Measurements from ENCODE around the gene FAM210B.

FAM210B gene

GRCh38 chr20:56412949-56413348 is 54.2 kb downstream of the FAM210B start:
- no peak overlapping the region for H3K4me3 ChIP-seq (ENCODE audit: severe bottlenecking)
- no peaks in the 10 kb centered on the region for H3K27me3 ChIP-seq (ENCODE audit: insufficient read depth, poor library complexity, severe bottlenecking)
- TF ChIP-seq CTCF (IDR thresholded peaks at IDR 0.05; ENCODE audit: poor library complexity, severe bottlenecking), result no peak
- no peaks in the 10 kb centered on the region for H3K9me3 ChIP-seq (ENCODE audit: severe bottlenecking)
- ATAC-seq (ENCODE audit: low read depth) (no peak), DNase-seq (ENCODE audit: low spot score) (no peak)
- no peaks in the 10 kb centered on the region for H3K4me1 ChIP-seq (ENCODE audit: insufficient read depth, poor library complexity, severe bottlenecking)
- no peak overlapping the region for H3K27ac ChIP-seq (ENCODE audit: poor library complexity, severe bottlenecking)
- peaks cover 1% of the 10 kb centered on the region for H3K36me3 ChIP-seq (ENCODE audit: low read depth)

- H3K9me3 ChIP-seq (ENCODE audit: severe bottlenecking), result no peaks in the 10 kb centered on the region
- no peak for ATAC-seq (ENCODE audit: low read depth)
- H3K27me3 ChIP-seq (ENCODE audit: insufficient read depth, poor library complexity, severe bottlenecking), result no peaks in the 10 kb centered on the region
- H3K36me3 ChIP-seq (ENCODE audit: low read depth), result no peaks in the 10 kb centered on the region; the same call in 1 of the 2 replicates
- DNase-seq (ENCODE audit: low spot score), result no peak
- no peak overlapping the region for H3K27ac ChIP-seq (ENCODE audit: poor library complexity, severe bottlenecking)
- H3K4me1 ChIP-seq (ENCODE audit: insufficient read depth, poor library complexity, severe bottlenecking), result no peaks in the 10 kb centered on the region
- H3K4me3 ChIP-seq (ENCODE audit: severe bottlenecking), result no peak overlapping the region
- no peak for TF ChIP-seq CTCF (IDR thresholded peaks at IDR 0.05; ENCODE audit: poor library complexity, severe bottlenecking)
These were observed 56.3 kb downstream of the FAM210B start for GRCh38 chr20:56414842-56415765.

- TF ChIP-seq CTCF (IDR thresholded peaks at IDR 0.05; ENCODE audit: poor library complexity, severe bottlenecking), result no peak
- no peaks in the 10 kb centered on the region for H3K27me3 ChIP-seq (ENCODE audit: insufficient read depth, poor library complexity, severe bottlenecking)
These were observed 58.6 kb downstream of the FAM210B start for GRCh38 chr20:56417402-56417801.

GRCh38 chr20:56417911-56418310 is 59.1 kb downstream of the FAM210B start:
- peak; percentile 45; the same call in 1 of the 3 replicates for ATAC-seq (ENCODE audit: low read depth)

More at GRCh38 chr20:56417402-56417801, 58.6 kb downstream of the FAM210B start:
- no peak for DNase-seq (ENCODE audit: low spot score)
- Histone ChIP-seq H3K4me3 (ENCODE audit: severe bottlenecking) (no peak overlapping the region), H3K36me3 (ENCODE audit: low read depth) (no peaks in the 10 kb centered on the region), H3K4me1 (ENCODE audit: insufficient read depth, poor library complexity, severe bottlenecking) (no peaks in the 10 kb centered on the region), H3K9me3 (ENCODE audit: severe bottlenecking) (no peaks in the 10 kb centered on the region), H3K27ac (ENCODE audit: poor library complexity, severe bottlenecking) (no peak overlapping the region)
- no peak for ATAC-seq (ENCODE audit: low read depth)

More at GRCh38 chr20:56417911-56418310, 59.1 kb downstream of the FAM210B start:
- no peak for TF ChIP-seq CTCF (IDR thresholded peaks at IDR 0.05; ENCODE audit: poor library complexity, severe bottlenecking)
- no peaks in the 10 kb centered on the region for H3K36me3 ChIP-seq (ENCODE audit: low read depth)
- no peaks in the 10 kb centered on the region for H3K4me1 ChIP-seq (ENCODE audit: insufficient read depth, poor library complexity, severe bottlenecking)
- no peak for DNase-seq (ENCODE audit: low spot score)
- H3K9me3 ChIP-seq (ENCODE audit: severe bottlenecking), result no peaks in the 10 kb centered on the region
- no peak overlapping the region for H3K4me3 ChIP-seq (ENCODE audit: severe bottlenecking)
- no peak overlapping the region for H3K27ac ChIP-seq (ENCODE audit: poor library complexity, severe bottlenecking)
- no peaks in the 10 kb centered on the region for H3K27me3 ChIP-seq (ENCODE audit: insufficient read depth, poor library complexity, severe bottlenecking)
